Putamen (tissue), 1 donor: ENCODE measurements around the gene C4orf36.
"Not testable (repeated sequence)": the region's sequence is repeated elsewhere in the genome, so short reads cannot be mapped to it uniquely, and the experiment has no call there.

ENCODE experiments used
- DNase-seq: peaks from one replicate; pipeline ENCODE4 v3.0.0-alpha.2; 2016; ENCODE audit warnings: low spot score

C4orf36 gene

DNA sequence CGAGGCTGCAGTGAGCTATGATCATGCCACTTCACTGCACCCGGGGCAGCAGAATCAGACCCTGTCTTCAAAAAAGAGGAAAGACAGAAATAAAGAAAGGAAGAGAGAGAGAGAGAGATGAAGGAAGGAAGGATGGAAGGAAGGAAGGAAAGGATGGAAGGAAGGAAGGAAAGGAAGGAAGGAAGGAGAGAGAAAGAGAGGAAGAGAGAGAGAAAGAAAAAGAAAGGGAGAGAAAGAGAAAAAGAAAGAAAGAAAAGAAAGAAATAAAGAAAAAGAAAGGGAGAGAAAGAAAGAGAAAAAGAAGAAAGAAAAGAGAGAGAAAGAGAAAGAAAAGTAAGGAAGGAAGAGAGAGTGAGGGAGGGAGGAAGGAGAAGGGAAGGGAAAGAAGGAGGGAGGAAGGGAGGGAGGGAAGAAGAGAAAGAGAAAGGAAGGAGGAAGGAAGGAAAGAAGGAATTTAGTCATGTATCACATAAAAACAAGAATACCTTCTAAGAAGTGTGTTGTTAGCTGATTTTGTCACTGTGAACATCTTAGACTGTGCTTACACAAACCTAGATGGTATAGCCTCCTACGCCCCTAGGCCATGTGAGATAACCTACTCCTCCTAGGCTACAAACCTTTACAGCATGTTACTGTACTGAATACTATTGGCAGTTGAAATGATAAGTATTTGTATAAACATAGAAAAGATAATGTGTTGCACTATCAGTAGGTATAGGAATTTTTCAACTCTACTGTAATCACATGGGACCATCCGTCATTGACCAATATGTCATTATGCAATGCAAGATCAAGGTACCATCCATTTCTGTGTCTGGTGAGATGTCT lies 25.2 kb upstream of the C4orf36 start:
- no peak for DNase-seq

- DNase-seq: no peak
Measured at GRCh38 chr4:86916392-86916791, 24.2 kb upstream of the C4orf36 start.

- DNase-seq: no peak
Measured at GRCh38 chr4:86910820-86911684, 18.8 kb upstream of the C4orf36 start.

GRCh38 chr4:86910369-86910768 lies 18.1 kb upstream of the C4orf36 start:
- DNase-seq: no peak

- no peak for DNase-seq
Measured at GRCh38 chr4:86909546-86910295, 17.5 kb upstream of the C4orf36 start.

GRCh38 chr4:86908251-86908657 lies 16.0 kb upstream of the C4orf36 start:
- DNase-seq: no peak

- no peak for DNase-seq
Measured at GRCh38 chr4:86901864-86902263, 9.6 kb upstream of the C4orf36 start.

DNA sequence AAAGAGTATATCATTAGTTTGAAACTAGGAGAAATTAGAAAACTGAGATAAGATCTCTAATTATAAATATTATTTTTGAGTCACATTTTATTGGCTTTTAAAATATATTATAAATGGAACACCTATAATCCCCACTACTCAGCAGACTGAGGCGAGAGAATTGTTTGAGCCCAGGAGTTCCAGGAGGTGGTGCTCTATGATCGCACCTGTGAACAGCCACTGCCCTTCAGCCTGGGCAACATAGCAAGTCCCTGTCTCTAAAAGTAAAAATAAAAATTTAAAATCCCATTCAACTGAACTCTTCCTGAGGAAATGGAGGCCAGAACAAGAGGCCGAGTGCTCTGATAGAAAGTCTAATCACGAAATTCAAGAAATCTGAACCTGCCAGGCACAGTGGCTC lies 6.3 kb upstream of the C4orf36 start:
- DNase-seq: no peak

GRCh38 chr4:86896596-86896995 lies 4.4 kb upstream of the C4orf36 start:
- DNase-seq: no peak

DNA sequence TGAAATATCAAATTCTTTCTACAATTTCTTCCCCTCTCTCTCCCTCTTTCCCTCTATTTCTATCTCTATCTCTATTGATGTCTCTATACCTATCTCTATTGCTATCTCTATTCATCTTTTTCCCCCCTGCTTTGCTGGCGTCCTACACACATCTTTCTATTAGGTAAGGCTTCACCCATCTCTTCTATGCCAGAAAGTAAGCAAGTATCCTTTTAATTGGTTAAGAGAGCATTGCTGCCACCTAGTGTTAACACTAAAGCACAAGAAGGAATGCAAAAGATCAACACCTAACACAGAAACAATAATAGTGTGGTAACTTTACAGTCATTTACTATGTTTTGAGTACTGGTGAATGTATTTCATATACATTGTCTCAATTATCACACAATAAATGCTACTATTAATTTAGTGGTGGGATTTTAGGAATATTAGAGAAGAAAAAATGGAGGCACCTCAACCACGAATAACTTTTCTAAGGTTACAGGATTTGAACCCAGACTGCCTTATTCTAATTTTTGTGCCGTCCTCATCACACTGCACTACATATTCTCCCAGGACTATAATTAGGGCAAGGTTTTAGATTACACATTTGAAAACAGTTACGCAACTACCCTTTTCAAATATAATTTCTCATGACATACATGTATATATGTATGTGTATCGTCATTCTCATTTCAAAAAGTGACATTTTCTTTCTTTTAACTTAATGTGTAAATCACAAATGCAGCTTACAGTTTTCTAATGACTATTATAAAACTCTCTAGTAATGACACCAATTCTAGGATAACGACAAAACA lies 3.7 kb upstream of the C4orf36 start:
- peak; percentile 72 for DNase-seq

GRCh38 chr4:86894455-86894854 lies 2.2 kb upstream of the C4orf36 start:
- no peak for DNase-seq

DNA sequence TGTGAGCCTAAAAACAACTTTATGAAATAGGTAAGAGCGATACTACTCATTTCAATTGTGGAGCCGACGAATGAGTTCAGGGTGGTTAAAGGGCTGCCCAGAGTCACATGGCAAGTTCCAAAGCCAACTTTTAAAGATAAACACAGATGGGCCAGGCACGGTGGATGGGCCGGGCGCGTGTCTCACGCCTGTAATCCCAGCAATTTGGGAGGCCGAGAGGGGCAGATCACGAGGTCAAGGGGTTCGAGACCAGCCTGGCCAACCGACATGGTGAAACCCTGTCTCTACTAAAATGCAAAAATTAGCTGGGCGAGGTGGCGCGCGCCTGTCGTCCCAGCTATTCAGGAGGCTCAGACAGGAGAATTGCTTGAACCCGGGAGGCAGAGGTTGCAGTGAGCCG lies 914 bp upstream of the C4orf36 start:
- no peak for DNase-seq

DNA sequence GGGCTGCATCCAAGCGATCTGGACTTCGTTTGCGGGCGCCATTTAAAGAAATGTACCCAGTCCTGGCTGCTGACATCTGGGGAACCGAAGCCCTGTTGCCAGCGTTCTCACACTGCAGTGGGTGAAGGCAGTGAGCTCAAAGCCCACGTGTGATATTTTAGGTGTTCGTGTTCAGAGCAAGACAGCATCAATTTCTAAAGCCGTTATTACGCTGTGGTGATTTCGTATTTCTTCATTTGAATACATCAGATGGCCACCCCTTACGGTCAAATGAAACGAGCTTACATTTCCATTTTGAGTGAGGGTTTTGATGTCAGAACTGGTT lies 376 bp upstream of the C4orf36 start:
- peak; percentile 42 for DNase-seq

- DNase-seq: no peak
Measured at GRCh38 chr4:86890790-86891189, 1.4 kb downstream of the C4orf36 start.

- DNase-seq: no peak
Measured at GRCh38 chr4:86879641-86880040, 12.6 kb downstream of the C4orf36 start.

DNA sequence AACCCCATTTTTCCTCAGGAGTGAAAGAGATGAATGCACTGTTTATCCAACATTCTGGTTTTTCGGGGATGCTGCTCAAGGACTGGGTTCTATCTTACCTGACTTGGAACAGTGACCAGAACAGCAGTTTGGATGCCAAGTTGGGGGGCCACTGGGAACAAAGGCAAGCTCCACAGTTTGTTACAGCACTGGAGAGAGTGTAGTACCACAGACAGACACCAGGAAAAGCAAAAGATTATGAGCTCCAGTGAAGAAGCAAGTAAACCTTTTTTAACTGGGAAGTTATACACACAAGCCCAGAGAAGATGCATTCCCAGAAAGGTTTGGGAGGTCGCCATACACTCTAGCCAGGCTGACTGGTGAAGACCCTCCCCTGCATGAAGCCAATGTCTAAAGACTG lies 13.6 kb downstream of the C4orf36 start:
- DNase-seq: no peak

- no peak for DNase-seq
Measured at GRCh38 chr4:86876894-86877685, 15.1 kb downstream of the C4orf36 start.

- not testable (repeated sequence) for DNase-seq
Measured at GRCh38 chr4:86875436-86875835, 16.8 kb downstream of the C4orf36 start.

DNA sequence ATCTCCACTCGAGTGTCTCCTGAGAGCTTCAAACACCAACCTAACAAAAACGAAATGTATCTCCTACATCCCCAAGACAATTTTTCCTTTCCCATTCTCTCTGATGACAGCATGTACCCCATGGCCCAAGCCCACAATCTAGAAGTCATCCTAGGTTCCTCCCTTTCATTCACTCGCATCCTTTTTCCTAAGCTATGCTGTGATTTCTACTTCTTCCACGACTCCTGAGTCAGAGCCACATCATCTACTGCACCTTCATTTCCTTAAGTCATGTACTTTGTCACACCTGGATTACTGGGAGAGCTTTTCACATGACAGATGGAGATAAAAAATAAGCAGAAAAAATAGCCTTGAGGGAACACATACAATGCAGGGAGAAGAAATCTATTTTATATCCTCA lies 20.1 kb downstream of the C4orf36 start:
- no peak for DNase-seq

DNA sequence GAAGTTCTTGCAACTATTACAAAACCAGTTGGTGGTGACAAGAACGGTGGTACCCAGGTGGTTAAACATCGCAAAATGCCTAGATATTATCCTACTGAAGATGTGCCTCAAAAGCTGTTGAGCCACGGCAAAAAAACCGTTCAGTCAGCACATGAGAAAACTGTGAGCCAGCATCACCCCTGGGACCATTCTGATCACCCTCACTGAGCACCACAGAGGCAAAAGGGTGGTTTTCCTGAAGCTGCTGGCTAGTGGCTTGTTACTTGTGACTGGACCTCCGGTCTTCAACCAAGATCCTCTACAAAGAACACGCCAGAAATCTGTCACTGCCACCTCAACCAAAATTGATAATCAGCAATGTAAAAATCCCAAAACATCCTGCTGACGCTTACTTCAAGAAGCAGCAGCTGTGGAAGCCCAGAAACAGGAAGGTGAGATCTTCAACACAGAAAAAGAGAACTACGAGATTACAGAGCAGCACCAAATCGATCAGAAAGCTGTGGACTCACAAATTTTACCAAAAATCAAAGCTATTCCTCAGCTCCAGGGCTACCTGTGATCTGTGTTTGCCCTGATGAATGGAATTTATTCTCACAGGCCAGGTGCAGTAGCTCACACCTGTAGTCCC lies 21.7 kb downstream of the C4orf36 start:
- DNase-seq: no peak
